ENCODE measurements around the gene TSPAN5. TPM values are rescaled to one million over a fixed set of nuclear protein-coding genes. Genes with fewer than 3 reads are reported as not detected.

The TSPAN5 gene
- 1.8 and 1.9 TPM in 2 replicates for total RNA-seq (2011; cell fraction: chromatin; rRNA removed; ENCODE audit: low replicate concordance)
- 0.79 and 3.2 TPM in 2 replicates for total RNA-seq (2011; cell fraction: nucleolus; rRNA removed)
- 0.59 and 2.9 TPM in 2 replicates for total RNA-seq (2011; cell fraction: nucleoplasm; rRNA removed)
- total RNA-seq (2014; rRNA removed) = 0.61 and 0.86 TPM in 2 replicates
- total RNA-seq (2014; rRNA removed; fragmentation: Illumina TruSeq; extraction: Trizol) = 0.69 and 0.80 TPM in 2 replicates
- total RNA-seq (2015; rRNA removed; fragmentation: Illumina TruSeq; extraction: Trizol) = 0.38 and 0.58 TPM in 2 replicates
- 1.5 TPM in 2 replicates for total RNA-seq (2021)
- polyA plus RNA-seq (2011; rRNA removed) = 0.60 and 6.6 TPM in 2 replicates
- 0.59 and 3.8 TPM in 2 replicates for polyA plus RNA-seq (2011; cell fraction: cytosol; rRNA removed)
- 0.51 and 3.1 TPM in 2 replicates for polyA plus RNA-seq (2011; cell fraction: nucleus; rRNA removed)
- 1.2 and 1.5 TPM in 2 replicates for polyA plus RNA-seq (2012)
- polyA plus RNA-seq (2014; fragmentation: Illumina TruSeq; extraction: Trizol) = 0.88 and 1.1 TPM in 2 replicates
- polyA plus RNA-seq (2014; fragmentation: Nextera tagmentation; extraction: Ambion mirVana) = under 1 TPM; 0.59 to 0.73 TPM
- polyA plus RNA-seq (2014; rRNA removed) = 0.62 and 1.2 TPM in 2 replicates
- polyA minus RNA-seq (2011; rRNA and poly(A)+ RNA removed) = 0.93 and 5.2 TPM in 2 replicates
- 4.5 TPM in 1 of 2 replicates, not detected in the other for polyA minus RNA-seq (2011; cell fraction: cytosol; rRNA and poly(A)+ RNA removed)
- polyA minus RNA-seq (2011; cell fraction: nucleus; rRNA and poly(A)+ RNA removed) = 0.22 and 1.9 TPM in 2 replicates
- Bru-seq, nascent RNA = percentile 31 among the genes with signal in this experiment
- percentile 28 among the genes with signal in this experiment for BruChase-seq, experiment 1, labeled RNA remaining after a 2-hour chase
- percentile 33 among the genes with signal in this experiment for BruChase-seq, experiment 2, labeled RNA remaining after a 6-hour chase
- long read RNA-seq, experiment 1, partial matches to known transcripts = 0 of 1 reads
- long read RNA-seq, experiment 1, other reads (novel, unspliced or antisense) = 0 of 1 reads
- long read RNA-seq, experiment 2 = 0 reads
- long read RNA-seq, experiment 3 = 0 reads

DNA sequence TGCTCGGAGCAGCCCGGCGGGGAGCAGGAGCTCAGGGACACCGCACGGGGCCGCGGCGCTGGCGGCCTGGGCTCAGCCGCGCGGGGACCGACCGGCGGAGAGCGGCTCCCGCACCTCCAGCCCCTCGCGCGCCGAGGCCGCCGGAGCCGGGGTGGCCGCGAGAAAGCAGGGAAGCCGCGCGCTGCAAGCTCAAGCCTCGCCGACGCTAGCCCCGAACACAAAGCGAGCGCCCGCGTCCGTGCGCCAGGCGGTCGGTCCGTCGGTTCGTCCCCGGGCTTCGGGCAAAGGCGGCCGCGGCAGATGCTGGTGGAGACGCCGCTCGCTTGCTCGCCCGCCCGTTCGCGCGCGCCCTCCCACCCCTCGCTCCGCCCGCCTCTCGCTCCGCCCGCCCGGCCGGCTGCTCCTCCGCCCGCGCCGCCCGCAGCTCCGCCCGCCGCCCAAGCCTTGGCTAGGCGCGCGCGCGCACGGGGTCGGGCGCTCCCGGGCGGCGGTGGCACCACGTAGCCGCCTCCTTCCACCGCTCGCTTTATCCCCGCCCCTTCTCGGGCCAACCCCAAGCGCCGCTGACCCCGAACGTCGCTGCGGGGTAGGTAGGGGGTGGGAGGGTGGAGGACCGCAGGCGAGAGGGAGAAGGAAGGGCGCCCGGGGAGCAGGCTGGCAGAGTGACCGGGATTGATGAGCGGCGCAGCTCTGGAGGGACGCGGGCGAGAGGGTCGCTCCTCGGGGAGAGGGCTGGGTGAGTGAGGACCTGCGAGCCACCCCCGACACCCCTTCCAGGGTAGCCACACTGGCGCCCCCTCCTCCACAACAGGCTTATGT is at the start of gene TSPAN5:
Gene TSPAN5, minus strand, starts transcription at position 325 of the 819 bp plus-strand sequence.
- no peaks in the 10 kb centered on the region for H3K9me1 ChIP-seq (ENCODE audit: control insufficient read depth, insufficient read depth, low read length)
- BruUV-seq (replicated peaks) = no TSS peak
- H3K4me3 ChIP-seq = peak within 1 kb of the TSS; percentile 48
- H2AFZ ChIP-seq (ENCODE audit: low read depth, low read length) = peak within 1 kb of the TSS; percentile 81
- peaks cover 4% of the 10 kb centered on the region; the same call in 1 of the 2 replicates for H4K20me1 ChIP-seq (replicated peaks; ENCODE audit: control insufficient read depth, insufficient read depth, low read length)
- under 1% methylated on average over 44 of the region's 113 CpGs for WGBS (ENCODE audit: insufficient coverage, low coverage, missing lambda C conversion rate)
- CTCF ChIA-PET (ENCODE audit: low intra/inter-chr PET ratio) = no interaction called here
- no peaks in the 10 kb centered on the region for H3K9me3 ChIP-seq (replicated peaks; ENCODE audit: control insufficient read depth, insufficient read depth, low read depth, low read length)
- intact Hi-C loops (cut with micrococcal nuclease) (no loop called here), in situ Hi-C loops (cut with MboI) (no loop called here)
- H3K79me2 ChIP-seq (ENCODE audit: control insufficient read depth, insufficient read depth, low read length) = no peaks in the 10 kb centered on the region
- H3K4me1 ChIP-seq (replicated peaks in 1 of 2; ENCODE audit: control insufficient read depth in 2 of 2, insufficient read depth in 2 of 2, low read length in 2 of 2) = peaks cover 8 to 16% of the 10 kb centered on the region in 2 experiments
- peaks cover 24 to 39% of the 10 kb centered on the region in 2 experiments for H3K27me3 ChIP-seq (ENCODE audit: control insufficient read depth in 2 of 2, insufficient read depth in 2 of 2, low read length in 2 of 2)
- H3K4me2 ChIP-seq (ENCODE audit: insufficient read depth, low read length) = peak within 1 kb of the TSS; percentile 79
- peak within 1 kb of the TSS; percentile 24 to 81; a peak in 2 of 4 replicates for H3K9ac ChIP-seq (ENCODE audit: insufficient read depth in 1 of 2, low read depth in 2 of 2, low read length in 2 of 2)
- FAIRE-seq (no peak), DNase-seq (ENCODE audit: extremely low read depth in 1 of 4, low spot score in 3 of 4) (peak; percentile 61 to 80 (median 76)), ATAC-seq (peak; percentile 93)
- POLR2A ChIA-PET = interaction anchor here (0.7 kb wide), 1 partner anchor 554 kb away, joined by 3 read pairs; no protein-coding TSS in a partner anchor
- H3K27ac ChIP-seq (ENCODE audit: extremely low read depth, low read depth, low read length) = no peak within 1 kb of the TSS
- no peaks in the 10 kb centered on the region for H3K36me3 ChIP-seq (ENCODE audit: control insufficient read depth, insufficient read depth, low read length)
- TF ChIP-seq, protein P1, sequence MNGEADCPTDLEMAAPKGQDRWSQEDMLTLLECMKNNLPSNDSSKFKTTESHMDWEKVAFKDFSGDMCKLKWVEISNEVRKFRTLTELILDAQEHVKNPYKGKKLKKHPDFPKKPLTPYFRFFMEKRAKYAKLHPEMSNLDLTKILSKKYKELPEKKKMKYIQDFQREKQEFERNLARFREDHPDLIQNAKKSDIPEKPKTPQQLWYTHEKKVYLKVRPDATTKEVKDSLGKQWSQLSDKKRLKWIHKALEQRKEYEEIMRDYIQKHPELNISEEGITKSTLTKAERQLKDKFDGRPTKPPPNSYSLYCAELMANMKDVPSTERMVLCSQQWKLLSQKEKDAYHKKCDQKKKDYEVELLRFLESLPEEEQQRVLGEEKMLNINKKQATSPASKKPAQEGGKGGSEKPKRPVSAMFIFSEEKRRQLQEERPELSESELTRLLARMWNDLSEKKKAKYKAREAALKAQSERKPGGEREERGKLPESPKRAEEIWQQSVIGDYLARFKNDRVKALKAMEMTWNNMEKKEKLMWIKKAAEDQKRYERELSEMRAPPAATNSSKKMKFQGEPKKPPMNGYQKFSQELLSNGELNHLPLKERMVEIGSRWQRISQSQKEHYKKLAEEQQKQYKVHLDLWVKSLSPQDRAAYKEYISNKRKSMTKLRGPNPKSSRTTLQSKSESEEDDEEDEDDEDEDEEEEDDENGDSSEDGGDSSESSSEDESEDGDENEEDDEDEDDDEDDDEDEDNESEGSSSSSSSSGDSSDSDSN (IDR thresholded peaks at IDR 0.05; ENCODE audit: borderline replicate concordance in 1 of 2, low read depth in 2 of 2, low read length in 2 of 2) = peak in 1 of 2 experiments; percentile 85; a peak in 1 of 4 replicates
- TF ChIP-seq, protein P2, sequence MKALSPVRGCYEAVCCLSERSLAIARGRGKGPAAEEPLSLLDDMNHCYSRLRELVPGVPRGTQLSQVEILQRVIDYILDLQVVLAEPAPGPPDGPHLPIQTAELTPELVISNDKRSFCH (CRISPR knock-in tag; IDR thresholded peaks at IDR 0.05) = no peak
- TF ChIP-seq, protein P2 (tag; IDR thresholded peaks at IDR 0.05) = peak; percentile 14; the same call in 1 of the 2 replicates
- TF ChIP-seq CTBP1 (IDR thresholded peaks at IDR 0.05; ENCODE audit: borderline replicate concordance) (0 out of 2 replicates have a peak, but pooled peaks have one; percentile 51), ZNF12 (CRISPR knock-in tag; IDR thresholded peaks at IDR 0.05) (no peak)
- TF ChIP-seq, protein P3, sequence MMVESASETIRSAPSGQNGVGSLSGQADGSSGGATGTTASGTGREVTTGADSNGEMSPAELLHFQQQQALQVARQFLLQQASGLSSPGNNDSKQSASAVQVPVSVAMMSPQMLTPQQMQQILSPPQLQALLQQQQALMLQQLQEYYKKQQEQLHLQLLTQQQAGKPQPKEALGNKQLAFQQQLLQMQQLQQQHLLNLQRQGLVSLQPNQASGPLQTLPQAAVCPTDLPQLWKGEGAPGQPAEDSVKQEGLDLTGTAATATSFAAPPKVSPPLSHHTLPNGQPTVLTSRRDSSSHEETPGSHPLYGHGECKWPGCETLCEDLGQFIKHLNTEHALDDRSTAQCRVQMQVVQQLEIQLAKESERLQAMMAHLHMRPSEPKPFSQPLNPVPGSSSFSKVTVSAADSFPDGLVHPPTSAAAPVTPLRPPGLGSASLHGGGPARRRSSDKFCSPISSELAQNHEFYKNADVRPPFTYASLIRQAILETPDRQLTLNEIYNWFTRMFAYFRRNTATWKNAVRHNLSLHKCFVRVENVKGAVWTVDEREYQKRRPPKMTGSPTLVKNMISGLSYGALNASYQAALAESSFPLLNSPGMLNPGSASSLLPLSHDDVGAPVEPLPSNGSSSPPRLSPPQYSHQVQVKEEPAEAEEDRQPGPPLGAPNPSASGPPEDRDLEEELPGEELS (CRISPR knock-in tag; IDR thresholded peaks at IDR 0.05; ENCODE audit: borderline replicate concordance) = no peak
- TF ChIP-seq, protein P4, sequence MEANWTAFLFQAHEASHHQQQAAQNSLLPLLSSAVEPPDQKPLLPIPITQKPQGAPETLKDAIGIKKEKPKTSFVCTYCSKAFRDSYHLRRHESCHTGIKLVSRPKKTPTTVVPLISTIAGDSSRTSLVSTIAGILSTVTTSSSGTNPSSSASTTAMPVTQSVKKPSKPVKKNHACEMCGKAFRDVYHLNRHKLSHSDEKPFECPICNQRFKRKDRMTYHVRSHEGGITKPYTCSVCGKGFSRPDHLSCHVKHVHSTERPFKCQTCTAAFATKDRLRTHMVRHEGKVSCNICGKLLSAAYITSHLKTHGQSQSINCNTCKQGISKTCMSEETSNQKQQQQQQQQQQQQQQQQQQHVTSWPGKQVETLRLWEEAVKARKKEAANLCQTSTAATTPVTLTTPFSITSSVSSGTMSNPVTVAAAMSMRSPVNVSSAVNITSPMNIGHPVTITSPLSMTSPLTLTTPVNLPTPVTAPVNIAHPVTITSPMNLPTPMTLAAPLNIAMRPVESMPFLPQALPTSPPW (CRISPR knock-in tag; IDR thresholded peaks at IDR 0.05) = peak; percentile 65

Data from K562 (cell line).